Measurements from ENCODE around the gene CACNB2.
"Not testable (repeated sequence)": the region's sequence is repeated elsewhere in the genome, so short reads cannot be mapped to it uniquely, and the experiment has no call there.

Gene CACNB2

DNA sequence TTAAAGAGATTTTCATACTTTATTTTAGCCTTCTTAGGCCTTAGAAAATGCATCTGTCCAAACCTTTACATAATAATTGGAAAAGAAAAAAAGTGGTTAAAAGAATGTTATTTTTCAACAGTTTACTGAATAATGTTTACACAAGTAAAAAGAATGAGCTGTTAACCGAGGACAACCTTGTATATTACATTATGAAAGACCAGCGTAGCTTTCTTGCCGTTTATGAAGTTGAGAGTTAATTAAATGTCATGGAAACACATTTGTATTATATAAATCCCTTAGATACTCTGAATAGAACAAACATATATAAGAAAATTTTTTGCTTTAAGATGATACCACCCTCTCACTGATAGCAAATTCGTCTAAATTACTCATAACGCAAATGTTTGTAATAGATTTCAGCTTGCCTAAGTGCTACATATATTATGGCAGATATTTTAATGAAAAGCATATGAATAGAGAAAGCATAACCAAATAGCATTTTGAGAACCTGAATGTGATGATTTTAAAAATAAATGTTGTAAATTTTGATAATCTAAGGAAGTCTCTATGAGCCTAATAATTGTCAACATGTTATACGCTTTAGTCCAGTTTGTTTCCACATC lies 9.1 kb downstream of the CACNB2 start:
- DNase-seq = no peak

DNA sequence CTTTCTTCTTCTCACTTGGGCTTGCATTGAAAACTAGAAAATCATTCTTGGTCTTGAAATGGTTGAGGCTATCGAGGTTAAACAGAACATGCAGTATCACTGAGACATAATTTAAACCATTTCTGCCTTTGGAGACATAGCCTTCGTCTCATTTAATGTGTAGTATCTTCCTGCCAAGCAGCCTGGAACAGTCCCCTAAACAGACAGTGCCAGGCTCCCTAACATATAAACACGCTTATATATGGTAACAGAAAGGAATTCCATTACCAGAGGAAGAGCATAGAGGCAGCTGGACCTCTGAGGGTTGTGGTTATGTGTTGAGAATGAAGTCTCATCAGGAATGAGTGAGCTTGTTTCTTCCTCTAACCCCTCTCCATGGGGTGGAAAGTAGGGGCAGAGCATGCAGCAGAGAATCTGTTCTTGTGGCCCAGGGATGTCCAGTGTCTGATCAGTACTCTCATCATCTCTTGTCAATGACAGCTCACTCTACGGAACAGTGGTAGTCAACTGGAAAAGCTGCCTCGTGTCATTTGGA lies 11.2 kb downstream of the CACNB2 start:
- no peak for DNase-seq

DNA sequence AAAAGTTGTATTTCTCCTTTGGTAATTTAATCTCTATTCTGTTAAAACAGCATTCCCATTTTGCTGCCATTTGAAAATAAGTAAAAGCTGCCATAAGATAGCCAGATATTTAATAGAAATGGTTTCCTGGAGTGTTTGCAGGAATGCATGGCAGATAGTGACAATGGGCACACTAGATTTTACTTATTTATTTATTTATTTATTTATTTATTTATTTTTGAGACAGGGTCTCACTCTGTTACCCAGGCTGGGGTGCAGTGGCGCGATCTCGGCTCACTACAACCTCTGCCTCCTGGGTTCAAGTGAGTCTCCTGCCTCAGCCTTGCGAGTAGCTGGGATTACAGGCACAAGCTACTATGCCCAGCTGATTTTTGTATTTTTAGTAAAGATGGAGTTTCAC lies 13.2 kb downstream of the CACNB2 start:
- DNase-seq = not testable (repeated sequence)

DNA sequence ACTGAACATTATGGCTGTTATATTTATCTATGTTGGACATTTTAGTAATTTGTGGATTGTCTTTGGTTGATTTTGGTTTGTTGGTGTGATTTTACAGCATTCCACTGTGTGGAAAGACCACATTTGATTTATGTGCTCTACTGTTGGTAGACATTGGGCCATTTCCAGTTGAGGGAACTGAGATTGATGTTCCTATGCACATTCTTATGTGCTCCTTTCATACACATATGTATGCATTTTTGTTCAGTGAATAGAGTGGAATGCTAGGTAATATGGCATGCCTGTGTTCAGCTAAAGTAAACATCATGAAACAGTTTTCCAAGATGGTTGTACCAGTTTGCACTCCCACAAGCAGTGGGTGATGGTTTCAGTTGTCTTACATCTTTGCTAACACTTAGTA lies 15.1 kb downstream of the CACNB2 start:
- DNase-seq = no peak

DNA sequence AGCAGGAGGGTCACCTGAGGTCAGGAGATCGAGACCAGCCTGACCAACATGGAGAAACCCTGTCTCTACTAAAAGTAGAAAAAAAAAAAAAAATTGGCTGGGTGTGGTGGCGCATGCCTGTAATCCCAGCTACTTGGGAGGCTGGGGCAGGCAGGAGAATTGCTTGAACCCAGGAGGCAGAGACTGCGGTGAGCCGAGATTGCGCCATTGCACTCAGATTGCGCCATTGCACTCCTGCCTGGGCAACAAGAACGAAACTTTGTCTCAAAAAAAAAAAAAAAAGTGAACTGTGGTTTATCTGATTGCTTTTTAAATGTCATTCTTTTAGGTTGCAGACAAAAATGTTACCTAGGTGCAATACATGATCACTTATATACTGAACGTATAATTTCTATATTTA lies 16.6 kb downstream of the CACNB2 start:
- not testable (repeated sequence) for DNase-seq

DNA sequence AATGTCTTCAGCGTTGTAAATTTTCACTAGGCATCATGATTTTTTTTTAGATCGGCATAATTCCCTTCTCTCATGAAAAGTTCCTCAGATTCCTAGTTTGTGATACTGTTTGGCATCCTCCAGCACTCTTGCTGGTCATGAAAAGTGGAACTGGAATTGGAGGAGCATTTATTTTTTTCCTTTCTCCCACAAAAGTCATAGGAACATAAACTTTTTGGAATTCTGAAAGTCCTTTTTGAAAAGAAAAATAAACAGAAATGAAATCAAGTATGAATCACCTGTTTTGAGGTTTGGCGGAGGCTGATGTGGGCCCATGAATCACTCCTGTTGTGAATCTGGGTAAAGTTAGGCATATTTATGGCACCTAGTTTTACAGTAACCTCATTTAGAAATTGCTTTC lies 17.7 kb downstream of the CACNB2 start:
- DNase-seq = no peak

DNA sequence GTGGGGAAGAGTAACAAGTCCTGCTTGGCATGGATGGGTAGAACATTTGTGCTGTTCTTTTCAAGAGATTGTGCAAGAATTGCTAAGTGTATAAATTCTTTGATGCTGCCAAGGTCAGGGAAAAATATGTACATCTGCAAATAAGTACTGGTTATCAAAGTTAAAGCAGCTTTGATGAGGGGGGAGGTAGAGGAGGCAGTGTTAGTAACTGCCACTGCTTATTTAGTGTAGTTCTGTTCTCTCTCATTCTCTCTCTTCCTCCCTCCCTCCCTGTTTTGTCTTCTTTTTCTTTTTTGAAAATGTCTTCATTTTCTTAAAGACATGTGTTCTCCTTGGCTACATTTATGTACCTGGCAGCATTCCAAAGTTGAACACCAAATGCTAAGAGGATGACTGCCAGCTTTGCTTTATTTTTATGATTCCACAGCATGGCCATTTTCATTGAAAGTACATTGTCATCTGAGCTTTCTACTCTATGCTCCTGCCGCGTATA lies 18.6 kb downstream of the CACNB2 start:
- no peak for DNase-seq

DNA sequence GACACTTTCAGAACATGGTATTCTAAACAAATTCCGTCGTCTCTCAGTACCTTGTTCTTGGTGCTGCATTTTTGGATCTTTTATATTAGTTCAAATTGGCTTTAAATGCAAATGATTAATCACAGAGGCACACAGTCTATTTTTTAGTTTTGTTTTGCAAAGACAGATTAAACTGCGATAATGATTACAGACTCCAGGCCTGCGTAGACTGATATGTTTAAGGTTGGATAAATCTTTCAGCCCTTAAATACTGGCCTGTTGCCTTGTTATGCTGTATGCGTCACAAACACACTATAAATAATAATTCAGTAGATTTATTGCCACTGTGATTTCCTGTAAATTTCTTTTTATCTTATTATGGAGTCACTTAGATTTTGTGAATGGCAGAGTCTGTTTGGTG lies 19.3 kb downstream of the CACNB2 start:
- DNase-seq = no peak

DNA sequence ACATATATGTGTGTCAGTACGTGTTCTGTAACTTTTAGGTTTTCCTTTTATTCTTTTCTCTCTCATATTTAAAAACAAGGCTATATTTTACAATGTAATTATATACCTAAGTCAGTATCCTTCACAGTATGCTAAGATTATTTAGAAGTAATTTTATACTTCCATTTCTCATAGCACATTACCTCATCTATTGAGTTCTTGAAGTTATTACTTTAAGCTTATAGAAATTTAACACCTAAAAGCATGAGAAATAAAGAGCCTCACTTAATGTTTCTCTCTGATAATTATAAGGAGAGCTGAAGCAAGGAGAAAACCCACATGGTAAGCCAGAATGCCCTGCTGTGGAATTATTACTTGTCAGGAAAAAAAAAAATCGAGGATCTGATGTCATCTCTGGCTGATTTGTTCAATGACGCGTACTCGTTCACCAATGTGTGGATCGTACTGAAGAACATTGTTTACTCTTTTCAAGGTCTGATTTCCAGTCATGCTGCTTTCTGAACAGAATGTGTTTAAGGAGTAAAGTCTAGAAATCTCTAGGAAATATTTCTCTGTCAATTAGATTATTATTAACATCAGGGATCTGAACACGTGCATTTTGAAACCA lies 21.9 kb downstream of the CACNB2 start:
- no peak for DNase-seq

DNA sequence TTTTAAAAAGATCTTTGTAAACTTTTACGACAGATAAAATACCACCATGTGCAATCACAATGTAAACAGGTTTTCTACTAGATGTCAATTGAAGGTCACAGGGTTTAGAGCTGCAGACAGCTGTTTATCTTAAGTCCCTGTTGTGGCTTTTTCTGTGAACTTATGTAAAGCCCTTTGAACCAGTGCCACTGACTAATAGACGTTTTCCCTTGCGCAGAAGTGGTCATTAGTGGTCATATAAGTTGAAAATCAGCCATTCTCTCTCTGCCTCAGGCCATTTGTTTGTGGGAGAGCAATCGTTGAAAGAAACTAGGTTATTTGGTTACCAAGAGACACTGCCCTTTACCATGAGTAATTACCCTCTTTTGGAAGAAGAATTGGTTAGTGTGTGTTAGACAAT lies 23.9 kb downstream of the CACNB2 start:
- no peak for DNase-seq

DNA sequence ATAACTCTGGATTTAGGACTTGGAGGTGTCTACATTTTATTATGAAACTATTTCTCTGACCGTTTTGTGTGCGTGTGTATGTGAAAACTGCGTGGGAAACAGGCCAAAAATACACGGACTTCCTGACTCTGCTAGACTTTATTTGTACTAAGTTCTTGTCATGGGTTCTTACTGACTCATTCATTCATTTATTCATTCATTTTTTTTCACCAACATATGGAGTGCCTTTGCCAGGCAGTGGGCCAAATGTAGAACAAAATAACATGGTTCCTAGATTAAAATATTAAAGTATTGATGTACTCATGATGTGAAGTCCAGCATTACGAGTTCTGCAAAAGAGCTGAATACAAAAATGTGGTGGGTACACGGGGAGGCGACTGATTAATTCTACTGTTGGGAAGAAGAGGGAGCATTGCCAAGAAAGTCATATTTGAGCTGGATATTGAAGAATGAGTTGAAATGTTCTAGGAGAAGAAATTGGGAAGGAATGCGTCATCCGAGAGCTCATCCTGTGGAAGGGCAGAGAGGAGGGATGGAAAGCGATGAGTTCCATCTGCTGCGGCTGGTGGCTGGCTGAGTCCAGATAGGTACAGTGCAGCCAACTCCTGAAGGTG lies 24.6 kb downstream of the CACNB2 start:
- no peak for DNase-seq

DNA sequence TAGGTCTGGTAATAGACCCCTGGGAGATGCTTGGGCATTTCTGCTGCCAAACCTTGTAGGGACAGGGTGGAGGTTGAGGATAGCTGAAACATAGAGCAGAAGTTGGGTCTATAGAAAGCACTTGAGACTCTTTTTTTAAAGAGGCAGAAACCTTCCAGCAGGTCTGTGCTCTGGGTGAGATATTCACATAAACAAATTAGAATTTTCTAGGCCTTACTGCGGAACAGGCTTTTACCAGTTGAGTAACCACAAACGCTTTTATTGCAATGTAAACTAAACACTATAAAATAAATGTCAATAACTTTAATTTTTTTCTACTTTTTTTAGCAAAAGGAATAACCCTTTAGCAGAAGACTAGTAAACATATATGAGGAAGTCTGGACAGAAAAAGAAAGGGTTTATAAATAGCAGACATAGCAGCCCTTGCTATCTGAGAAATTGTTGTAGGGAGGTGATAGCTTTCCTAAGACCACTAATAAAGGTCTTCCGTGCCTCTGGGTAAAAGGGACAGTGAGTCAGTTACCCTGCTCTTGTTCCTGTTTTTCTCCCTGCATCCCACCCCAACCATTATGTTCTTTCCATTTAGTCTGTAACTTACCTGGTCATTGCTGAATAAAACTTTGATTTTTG lies 38.7 kb downstream of the CACNB2 start:
- no peak for DNase-seq

DNA sequence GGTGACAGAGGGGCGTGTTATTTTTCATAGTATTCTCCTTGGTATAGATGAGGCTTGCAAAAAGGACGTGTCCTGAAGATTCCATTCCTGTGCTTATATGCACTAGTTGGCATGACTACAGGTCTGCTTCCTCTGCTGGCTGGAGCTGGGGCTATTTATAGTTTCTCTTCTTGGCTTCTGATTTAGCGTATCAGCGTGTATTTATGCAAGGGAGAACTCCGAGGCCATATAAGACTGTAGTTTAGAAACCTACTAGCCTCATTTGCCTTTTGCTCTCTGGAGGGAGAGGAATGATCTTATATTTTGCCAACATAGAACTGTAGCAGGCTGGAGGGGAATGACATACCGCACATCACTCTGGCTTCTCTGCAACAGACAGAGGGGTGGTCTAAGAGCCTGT lies 39.7 kb downstream of the CACNB2 start:
- peak; percentile 6 for DNase-seq

DNA sequence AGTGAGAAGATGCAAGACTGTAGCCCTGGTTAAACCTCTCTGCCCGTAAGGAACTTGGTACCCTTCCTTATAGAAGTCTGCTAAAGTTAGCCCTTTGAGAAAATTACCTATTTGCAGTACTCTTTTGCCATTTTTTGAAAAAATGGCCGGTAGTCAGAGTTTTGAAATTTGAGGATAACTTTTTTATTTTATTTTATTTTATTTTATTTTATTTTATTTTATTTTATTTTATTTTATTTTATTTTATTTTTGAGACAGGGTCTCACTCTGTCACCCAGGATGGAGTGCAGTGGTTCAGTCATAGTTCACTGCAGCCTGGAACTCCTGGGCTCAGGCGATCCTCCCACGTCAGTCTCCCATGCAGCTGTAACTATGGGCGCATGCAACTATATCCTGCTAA lies 41.2 kb downstream of the CACNB2 start:
- not testable (repeated sequence) for DNase-seq

DNA sequence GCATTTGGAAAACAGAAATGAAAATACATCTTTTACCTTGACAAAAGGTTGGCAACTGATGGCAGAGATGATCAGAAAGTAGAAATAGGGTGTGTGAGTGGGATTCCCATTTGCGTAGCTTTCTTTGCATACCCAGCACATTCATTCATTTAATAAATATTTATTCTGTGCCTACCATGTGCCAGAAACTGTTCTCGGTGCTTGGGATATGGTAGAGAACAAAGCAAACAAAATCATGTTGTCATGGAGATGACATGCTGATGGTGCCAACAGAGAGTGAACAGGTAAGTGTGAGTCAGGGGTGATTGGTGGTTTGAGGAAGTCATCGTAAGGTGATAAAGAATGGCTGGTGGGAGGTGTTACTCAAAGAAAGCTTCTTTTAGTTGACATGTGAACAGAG lies 45.4 kb downstream of the CACNB2 start:
- peak; percentile 8 for DNase-seq

DNA sequence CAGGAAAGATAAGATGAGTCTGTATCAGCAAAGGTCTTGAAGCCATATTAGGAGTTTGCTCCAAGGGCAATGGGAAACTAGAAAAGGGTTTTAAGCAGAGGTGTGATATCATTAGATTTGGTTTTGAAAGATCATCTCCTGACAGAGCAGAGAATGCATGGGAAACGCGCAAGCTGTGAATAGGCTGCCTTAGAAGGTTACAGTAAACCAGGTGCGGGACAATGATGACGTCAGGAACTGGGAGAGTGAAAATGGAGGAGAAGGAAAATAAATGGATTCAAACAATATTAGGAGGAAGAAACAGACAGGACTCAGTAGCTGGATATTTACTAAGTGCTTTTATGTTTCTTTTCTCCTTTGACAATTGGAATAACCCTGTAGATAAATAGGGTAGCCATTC lies 50.6 kb downstream of the CACNB2 start:
- no peak for DNase-seq

DNA sequence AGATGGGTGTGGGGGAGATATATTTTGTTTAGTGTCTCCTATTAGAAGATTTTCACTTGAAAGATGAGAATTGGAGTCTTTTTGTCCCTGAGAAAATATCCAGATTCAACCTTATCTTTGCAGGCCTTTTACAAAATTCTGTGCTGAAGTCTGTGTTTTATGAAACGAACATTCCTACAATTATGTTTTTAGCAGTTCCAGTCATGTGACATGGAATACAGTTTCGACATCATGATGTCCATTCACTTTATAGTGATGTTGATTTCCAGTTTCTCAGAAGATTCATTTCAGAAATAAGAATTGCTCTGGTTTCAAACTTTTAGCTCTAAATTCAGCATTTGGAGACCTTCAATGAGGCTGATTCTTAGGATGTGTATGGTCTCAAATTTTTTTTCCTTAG lies 54.4 kb downstream of the CACNB2 start:
- DNase-seq = no peak

DNA sequence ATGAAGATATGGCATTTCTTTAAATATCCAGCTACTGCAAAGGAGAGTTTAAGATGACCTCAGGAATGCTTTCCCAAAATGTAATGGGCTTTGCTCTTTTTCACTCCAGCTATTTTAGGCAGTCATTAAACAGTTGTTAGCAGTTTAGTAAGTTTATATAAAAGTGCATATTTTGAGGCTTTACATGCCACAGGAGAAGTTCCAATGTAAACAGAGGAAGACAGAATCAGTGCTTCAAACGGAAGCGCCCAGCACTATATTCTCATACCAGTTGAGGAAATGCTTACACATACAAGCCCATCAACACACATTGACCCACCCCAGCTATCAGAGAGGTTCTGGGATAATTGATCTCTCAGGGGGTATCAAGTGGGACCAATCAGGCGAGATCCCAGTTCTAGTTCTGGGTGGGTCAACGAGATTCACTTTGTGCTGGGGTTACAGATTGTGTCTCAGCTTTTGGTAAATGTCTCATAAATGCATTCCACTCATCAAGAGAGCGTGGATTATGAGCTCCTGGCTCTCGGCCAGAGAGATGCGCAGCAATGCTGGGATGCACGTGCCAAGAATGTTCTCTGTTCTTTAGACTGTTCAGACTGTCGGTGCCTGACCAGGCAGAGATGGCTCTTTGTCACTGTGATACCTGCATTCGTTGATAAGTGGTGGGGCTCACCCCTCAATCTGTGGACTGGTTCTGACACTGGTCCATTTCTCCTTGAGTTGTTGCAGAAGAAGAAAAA lies 55.0 kb downstream of the CACNB2 start:
- DNase-seq = no peak

DNA sequence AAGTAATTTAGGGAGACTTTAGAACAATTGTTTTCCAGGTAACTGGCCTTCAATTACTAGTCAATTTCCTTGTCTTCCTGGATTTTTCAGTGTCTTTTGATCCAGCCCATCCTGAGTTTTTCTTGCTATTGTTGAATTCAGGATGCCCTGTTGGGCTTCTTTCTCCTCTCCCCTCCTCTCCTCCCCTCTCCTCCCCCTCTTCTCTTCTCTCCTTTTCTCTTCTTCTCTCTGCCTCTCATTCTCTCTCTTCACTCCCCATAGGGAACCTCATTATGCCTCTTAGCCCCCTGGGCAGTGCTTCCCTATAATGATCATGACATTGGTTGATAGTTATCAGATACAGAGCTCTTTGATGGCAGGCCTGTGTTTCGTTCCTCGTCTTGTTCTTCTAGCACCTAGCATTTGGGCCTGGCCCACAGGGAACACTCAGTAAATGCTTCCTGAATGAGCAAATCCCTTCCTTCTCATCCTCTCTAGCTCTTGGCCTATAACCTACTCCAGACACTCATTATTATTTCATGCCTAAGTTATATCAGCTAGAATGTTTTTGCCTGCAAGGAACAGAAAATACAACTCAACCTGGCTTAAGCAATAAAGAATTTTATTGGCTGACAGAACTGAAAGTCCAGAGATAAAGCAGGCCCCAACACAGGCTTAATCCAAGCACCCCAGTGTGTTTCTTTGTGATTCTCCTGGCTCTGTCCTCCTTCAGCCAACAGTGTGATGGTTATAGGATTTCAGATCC lies 56.8 kb downstream of the CACNB2 start:
- no peak for DNase-seq

DNA sequence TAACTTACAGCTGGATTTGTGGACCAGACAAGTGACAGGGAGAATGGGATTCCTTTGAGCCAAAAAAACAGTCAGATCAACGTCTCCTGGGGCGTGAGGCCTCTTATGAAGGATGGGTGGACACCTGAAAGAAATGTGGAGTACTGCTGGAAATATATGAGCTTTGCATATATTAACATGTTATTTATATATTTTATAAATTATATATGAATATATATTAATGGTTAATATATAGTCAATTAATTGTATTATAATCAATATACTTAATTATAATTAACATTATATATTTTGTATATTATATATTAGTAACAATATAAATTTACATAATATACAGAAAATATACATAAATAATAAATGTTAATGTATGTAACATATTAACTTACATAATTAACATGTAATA lies 57.5 kb downstream of the CACNB2 start:
- no peak for DNase-seq

DNA sequence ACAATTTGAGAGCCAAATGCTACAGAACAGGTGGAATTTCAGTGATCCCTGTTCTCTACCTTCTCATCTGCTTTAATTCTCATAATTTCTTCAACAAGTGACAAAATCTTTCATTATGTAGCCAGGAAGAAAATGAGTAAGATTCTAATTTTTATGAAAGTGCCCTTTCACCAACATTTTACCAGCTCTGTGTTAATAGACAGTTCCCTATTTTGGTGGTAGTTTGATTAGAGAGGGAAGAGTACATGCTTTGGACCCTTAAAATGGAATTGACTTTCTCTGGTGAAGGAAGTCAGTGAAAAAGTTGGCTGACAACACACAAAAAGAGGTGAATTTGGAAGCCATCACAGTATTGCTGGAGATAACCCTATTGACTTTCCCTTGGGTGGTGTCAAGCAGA lies 61.7 kb downstream of the CACNB2 start:
- no peak for DNase-seq

DNA sequence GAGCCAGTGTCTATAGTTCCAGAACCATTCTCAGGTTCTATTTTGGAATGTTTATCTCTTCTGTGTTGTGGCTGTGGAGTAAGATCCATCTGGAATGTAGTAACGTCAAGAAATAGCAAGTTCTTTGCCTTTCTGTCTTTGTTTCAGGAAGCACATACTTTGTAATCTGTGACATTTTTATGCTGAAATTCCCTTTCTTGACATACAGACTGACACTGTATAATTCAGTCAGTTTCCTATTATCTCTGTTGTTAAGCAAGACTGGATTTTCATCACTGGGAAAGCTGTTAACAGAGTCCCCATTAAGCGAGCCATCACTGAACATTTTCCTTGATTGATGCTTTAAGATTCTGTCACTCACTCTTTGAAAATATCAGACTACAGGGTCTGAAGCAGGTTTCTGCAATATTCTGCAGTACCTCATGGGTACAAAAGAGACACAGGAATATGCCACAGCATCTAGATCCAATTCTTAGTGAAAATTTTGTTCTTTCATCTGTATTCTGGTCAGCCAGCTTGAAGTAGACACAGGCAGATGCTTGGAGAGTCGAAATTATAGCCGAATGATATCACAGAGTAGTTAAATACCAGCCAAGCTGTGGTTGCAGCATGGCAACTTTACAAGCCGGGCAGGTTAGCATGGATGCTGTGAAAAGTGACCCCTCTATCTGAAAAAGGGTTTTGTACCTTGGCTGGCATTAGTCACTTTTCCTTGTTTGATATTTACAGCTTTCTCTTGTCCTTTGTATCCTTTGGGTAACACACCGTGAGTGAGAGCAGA lies 62.6 kb downstream of the CACNB2 start:
- DNase-seq = no peak

All from DMS153 (cell line).